AG10803 (cell line): ENCODE measurements around the gene SAMD11.
"Not testable (repeated sequence)": the region's sequence is repeated elsewhere in the genome, so short reads cannot be mapped to it uniquely, and the experiment has no call there.

ENCODE experiments used
- DNase-seq: peaks from one replicate; pipeline ENCODE4 v3.0.0; 2010; ENCODE audit warnings: low read depth
- H3K4me3 ChIP-seq: 2 replicates; pipeline ENCODE4 v1.5.1; 2011; ENCODE audit warnings: mild to moderate bottlenecking, low read length, control low read depth
- TF ChIP-seq, protein P1 (sequence below): conservative IDR thresholded peaks from 2 replicates; pipeline ENCODE4 v1.5.1; 2011; ENCODE audit warnings: mild to moderate bottlenecking, low read length, control low read depth, inconsistent platforms

Gene SAMD11

GRCh38 chr1:983798-984475 lies 60.2 kb downstream of the SAMD11 start:
- H3K4me3 ChIP-seq, result peak overlapping the region; percentile 26
- TF ChIP-seq, protein P1, sequence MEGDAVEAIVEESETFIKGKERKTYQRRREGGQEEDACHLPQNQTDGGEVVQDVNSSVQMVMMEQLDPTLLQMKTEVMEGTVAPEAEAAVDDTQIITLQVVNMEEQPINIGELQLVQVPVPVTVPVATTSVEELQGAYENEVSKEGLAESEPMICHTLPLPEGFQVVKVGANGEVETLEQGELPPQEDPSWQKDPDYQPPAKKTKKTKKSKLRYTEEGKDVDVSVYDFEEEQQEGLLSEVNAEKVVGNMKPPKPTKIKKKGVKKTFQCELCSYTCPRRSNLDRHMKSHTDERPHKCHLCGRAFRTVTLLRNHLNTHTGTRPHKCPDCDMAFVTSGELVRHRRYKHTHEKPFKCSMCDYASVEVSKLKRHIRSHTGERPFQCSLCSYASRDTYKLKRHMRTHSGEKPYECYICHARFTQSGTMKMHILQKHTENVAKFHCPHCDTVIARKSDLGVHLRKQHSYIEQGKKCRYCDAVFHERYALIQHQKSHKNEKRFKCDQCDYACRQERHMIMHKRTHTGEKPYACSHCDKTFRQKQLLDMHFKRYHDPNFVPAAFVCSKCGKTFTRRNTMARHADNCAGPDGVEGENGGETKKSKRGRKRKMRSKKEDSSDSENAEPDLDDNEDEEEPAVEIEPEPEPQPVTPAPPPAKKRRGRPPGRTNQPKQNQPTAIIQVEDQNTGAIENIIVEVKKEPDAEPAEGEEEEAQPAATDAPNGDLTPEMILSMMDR, result peak; percentile 70
- DNase-seq, result no peak

- TF ChIP-seq, protein P1, result no peak
- H3K4me3 ChIP-seq, result peak overlapping the region; percentile 26
- DNase-seq, result no peak
Observed at GRCh38 chr1:984476-984814, 60.7 kb downstream of the SAMD11 start.

DNA sequence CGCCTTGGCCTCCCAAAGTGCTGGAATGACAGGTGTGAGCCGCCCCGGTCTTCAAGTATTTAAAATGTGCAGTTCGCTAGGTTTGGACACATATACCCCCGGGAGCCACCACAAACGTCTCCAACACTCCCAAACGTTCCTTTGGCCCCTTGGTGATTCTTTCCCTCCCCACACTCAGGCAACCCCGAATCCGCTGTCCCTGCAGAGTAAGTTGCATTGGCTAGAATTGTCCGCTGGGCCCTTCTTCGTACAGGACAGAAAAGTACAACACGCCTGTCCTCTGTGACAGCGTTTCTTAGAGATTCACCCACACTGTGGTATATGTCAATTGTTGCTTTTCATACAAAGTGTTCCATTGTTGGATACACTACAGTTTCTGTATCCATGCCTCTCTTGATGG lies 61.4 kb downstream of the SAMD11 start:
- no peak for DNase-seq
- TF ChIP-seq, protein P1, result no peak
- H3K4me3 ChIP-seq, result no peak overlapping the region

DNA sequence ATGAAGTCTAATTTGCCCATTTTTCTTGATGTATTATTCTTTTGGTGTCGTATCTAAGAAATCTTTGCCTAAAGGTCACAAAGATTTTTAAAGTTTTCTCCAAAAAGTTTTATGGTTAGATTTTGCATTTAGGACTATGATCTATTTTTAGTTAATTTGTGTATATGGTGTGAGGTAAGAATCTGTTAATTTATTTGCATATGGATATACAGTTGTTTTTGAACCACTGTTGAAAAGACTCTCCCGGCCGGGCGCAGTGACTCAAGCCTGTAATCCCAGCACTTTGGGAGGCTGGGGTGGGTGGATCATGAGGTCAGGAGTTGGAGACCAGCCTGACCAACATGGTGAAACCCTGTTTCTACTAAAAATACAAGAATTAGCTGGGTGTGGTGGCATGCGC lies 64.3 kb downstream of the SAMD11 start:
- H3K4me3 ChIP-seq, DNase-seq: not testable (repeated sequence)

GRCh38 chr1:991275-991674 lies 67.6 kb downstream of the SAMD11 start:
- H3K4me3 ChIP-seq, DNase-seq: not testable (repeated sequence)

GRCh38 chr1:991895-992294 lies 68.2 kb downstream of the SAMD11 start:
- TF ChIP-seq, protein P1, result no peak
- H3K4me3 ChIP-seq, result no peak overlapping the region
- no peak for DNase-seq

DNA sequence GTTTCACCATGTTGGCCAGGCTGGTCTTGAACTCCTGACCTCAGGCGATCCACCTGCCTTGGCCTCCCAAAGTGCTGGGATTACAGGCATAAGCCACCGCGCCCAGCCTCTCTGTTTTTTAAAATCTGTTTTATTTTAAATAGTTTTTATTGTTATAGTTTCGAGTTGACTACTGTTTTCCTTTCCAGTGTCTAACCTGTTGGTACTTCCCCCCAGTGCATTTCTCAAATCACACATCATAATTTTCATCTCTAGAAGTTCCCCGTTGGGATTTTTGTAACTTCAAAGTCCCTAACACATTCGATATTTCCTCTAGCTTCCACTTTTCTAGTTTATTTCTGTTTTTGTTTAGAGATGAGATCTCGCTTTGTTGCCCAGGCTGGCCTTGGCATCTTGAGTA lies 68.6 kb downstream of the SAMD11 start:
- no peak overlapping the region for H3K4me3 ChIP-seq
- DNase-seq, result no peak
- TF ChIP-seq, protein P1, result no peak

GRCh38 chr1:993379-993995 lies 69.8 kb downstream of the SAMD11 start:
- TF ChIP-seq, protein P1, result no peak
- H3K4me3 ChIP-seq, result no peak overlapping the region
- DNase-seq, result no peak
